ENCODE data around the gene OR2K2. TPM values are rescaled to one million over a fixed set of nuclear protein-coding genes. Genes with fewer than 3 reads are reported as not detected.

The OR2K2 gene
- not detected for total RNA-seq
- polyA plus RNA-seq, result not detected

- Histone ChIP-seq H3K27me3 (no peaks in the 10 kb centered on the region), H3K4me3 (no peak within 1 kb of the TSS), H3K4me1 (no peaks in the 10 kb centered on the region), H3K36me3 (no peaks in the 10 kb centered on the region), H3K9me3 (no peaks in the 10 kb centered on the region), H3K27ac (no peak within 1 kb of the TSS)
- no peak for TF ChIP-seq CTCF (IDR thresholded peaks at IDR 0.05)
- TF ChIP-seq EP300 (IDR thresholded peaks at IDR 0.05), result no peak
- DNase-seq, result no peak
- intact Hi-C loops (cut with DNase I), result no loop called here
- WGBS, 2 donors, result 78 to 88% methylated on average over 4 of the region's 4 CpGs
These were observed at the start of gene OR2K2 for GRCh38 chr9:111330124-111330523. Gene OR2K2, minus strand, starts transcription at chr9:111330224. Its CDS starts 1,791 bp downstream, at chr9:111328433.

GRCh38 chr9:111375817-111376564 is 46.0 kb upstream of the OR2K2 start:
- Histone ChIP-seq H3K27ac (no peak overlapping the region), H3K27me3 (no peaks in the 10 kb centered on the region), H3K4me3 (no peak overlapping the region), H3K4me1 (no peaks in the 10 kb centered on the region), H3K9me3 (no peaks in the 10 kb centered on the region), H3K36me3 (peaks cover 4 to 100% (median 47%) of the 10 kb centered on the region in 4 donors)
- DNase-seq, result no peak
- TF ChIP-seq POLR2AphosphoS5 (IDR thresholded peaks at IDR 0.05) (no peak), CTCF (IDR thresholded peaks at IDR 0.05) (no peak), POLR2A (IDR thresholded peaks at IDR 0.05) (no peak), EP300 (IDR thresholded peaks at IDR 0.05) (no peak)
- WGBS, 2 donors, result 95 to 96% methylated on average over 3 of the region's 3 CpGs
- intact Hi-C loops (cut with DNase I), result no loop called here

- intact Hi-C loops (cut with DNase I), result no loop called here
- TF ChIP-seq EP300 (IDR thresholded peaks at IDR 0.05), result no peak
- TF ChIP-seq POLR2AphosphoS5 (IDR thresholded peaks at IDR 0.05), result no peak
- no peak for TF ChIP-seq CTCF (IDR thresholded peaks at IDR 0.05)
- TF ChIP-seq POLR2A (IDR thresholded peaks at IDR 0.05), result no peak
- Histone ChIP-seq H3K4me3 (no peak overlapping the region), H3K9me3 (no peaks in the 10 kb centered on the region), H3K27me3 (no peaks in the 10 kb centered on the region), H3K36me3 (peaks cover 10 to 100% (median 57%) of the 10 kb centered on the region in 4 donors), H3K4me1 (no peaks in the 10 kb centered on the region), H3K27ac (no peak overlapping the region)
- DNase-seq, result no peak
- 87 to 93% methylated on average over 2 of the region's 2 CpGs for WGBS, 2 donors
These were observed 45.0 kb upstream of the OR2K2 start for GRCh38 chr9:111375062-111375461.

- WGBS, 2 donors, result 97 to 98% methylated on average over 6 of the region's 6 CpGs
- intact Hi-C loops (cut with DNase I), result no loop called here
These were observed 42.3 kb upstream of the OR2K2 start for GRCh38 chr9:111372297-111372696.

More at GRCh38 chr9:111372297-111372696, 42.3 kb upstream of the OR2K2 start:
- Histone ChIP-seq H3K27me3 (no peaks in the 10 kb centered on the region), H3K9me3 (no peaks in the 10 kb centered on the region), H3K4me3 (no peak overlapping the region), H3K27ac (no peak overlapping the region), H3K36me3 (peaks cover 24 to 100% (median 64%) of the 10 kb centered on the region in 4 donors), H3K4me1 (no peaks in the 10 kb centered on the region)
- DNase-seq, result no peak
- no peak for TF ChIP-seq EP300 (IDR thresholded peaks at IDR 0.05)
- no peak for TF ChIP-seq POLR2A (IDR thresholded peaks at IDR 0.05)
- no peak for TF ChIP-seq CTCF (IDR thresholded peaks at IDR 0.05)
- no peak for TF ChIP-seq POLR2AphosphoS5 (IDR thresholded peaks at IDR 0.05)
